ENCODE results near the gene ATG2A. TPM values are rescaled to one million over a fixed set of nuclear protein-coding genes. Genes with fewer than 3 reads are reported as not detected.

ATG2A gene
- total and polyA plus RNA-seq, 2 experiments from 2014 or later = 11.7 to 18.1 TPM

DNA sequence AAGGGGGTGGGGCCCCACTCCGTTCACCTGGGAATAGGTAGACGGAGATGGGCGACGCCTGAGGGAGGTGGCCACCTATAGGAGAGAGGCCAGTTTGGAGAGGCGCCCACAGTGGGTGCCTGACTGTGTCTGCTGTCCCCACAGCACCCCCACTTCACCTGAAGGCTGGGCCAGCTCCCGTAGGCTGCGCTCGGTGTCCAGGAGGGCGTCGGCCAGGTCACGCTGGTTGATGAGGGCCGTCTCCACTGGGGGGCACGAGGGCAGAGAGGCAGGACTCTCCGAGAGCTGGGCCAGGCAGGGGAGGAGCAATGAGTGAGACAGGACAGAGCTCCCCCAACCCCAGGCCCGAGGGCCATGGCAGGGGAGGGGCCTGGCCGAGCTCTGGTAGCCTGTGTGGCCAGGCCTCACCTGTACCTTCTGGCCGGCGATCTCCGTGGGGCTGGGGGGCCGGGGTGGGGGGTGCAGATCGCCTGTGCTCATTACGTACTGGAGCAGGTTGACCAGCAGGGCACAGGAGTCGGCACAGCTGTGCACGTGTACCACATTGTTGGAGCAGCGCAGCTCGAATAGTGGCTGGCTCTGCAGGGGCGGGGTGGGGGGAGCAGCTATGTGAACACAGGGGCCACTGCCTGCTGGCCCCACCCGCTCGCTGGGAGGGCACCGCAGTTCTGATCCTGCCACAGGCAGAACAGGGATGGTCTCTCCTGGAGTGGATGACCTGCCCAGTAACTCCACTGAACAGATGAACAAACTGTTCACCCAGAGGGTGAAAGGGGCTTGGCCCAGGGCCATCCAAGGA, 14.7 kb downstream of the ATG2A start:
- 91% methylated on average over 27 of the region's 30 CpGs for WGBS (ENCODE audit: low lambda C conversion rate, missing lambda C conversion rate)
- Histone ChIP-seq H3K4me1 (ENCODE audit: insufficient read depth) (no peaks in the 10 kb centered on the region), H3K79me2 (no peaks in the 10 kb centered on the region), H4K20me1 (ENCODE audit: insufficient read depth, poor library complexity, severe bottlenecking) (no peaks in the 10 kb centered on the region), H2AFZ (no peak overlapping the region), H3K9me3 (ENCODE audit: low read depth) (no peaks in the 10 kb centered on the region), H3K4me3 (no peak overlapping the region), H3K27me3 (no peaks in the 10 kb centered on the region), H3K4me2 (no peak overlapping the region), H3K36me3 (replicated peaks; ENCODE audit: insufficient read depth, low read depth) (no peaks in the 10 kb centered on the region), H3K9me2 (replicated peaks; ENCODE audit: insufficient read depth) (no peaks in the 10 kb centered on the region), H3K27ac (no peak overlapping the region)
- no peak for DNase-seq (ENCODE audit: low spot score)
- TF ChIP-seq EZH2phosphoT487 (IDR thresholded peaks at IDR 0.05; ENCODE audit: low read depth, severe bottlenecking, unreplicated experiment) = no peak
- TF ChIP-seq, protein P1, sequence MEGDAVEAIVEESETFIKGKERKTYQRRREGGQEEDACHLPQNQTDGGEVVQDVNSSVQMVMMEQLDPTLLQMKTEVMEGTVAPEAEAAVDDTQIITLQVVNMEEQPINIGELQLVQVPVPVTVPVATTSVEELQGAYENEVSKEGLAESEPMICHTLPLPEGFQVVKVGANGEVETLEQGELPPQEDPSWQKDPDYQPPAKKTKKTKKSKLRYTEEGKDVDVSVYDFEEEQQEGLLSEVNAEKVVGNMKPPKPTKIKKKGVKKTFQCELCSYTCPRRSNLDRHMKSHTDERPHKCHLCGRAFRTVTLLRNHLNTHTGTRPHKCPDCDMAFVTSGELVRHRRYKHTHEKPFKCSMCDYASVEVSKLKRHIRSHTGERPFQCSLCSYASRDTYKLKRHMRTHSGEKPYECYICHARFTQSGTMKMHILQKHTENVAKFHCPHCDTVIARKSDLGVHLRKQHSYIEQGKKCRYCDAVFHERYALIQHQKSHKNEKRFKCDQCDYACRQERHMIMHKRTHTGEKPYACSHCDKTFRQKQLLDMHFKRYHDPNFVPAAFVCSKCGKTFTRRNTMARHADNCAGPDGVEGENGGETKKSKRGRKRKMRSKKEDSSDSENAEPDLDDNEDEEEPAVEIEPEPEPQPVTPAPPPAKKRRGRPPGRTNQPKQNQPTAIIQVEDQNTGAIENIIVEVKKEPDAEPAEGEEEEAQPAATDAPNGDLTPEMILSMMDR (IDR thresholded peaks at IDR 0.05; ENCODE audit: poor library complexity) = no peak
- no peak for TF ChIP-seq EZH2 (IDR thresholded peaks at IDR 0.05; ENCODE audit: borderline replicate concordance)

DNA sequence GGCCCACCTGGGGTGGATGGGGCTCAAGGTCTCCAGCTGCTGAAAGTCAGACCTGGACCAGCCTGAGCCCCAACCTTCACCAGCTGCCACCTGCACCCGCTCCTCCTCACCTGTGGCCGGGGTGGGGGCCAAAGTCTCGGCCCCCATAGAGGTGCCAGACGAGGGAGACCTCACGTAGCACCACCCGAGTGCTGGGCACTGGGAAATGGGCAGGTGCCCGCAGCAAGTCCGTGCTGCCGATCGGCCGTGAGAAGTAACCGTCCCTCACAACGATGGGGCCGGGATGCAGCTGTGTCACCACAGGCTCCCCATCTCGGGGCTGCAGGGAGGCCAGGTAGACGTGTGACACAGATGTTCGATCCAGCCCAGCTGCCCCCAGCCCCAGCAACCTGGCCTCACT, 16.2 kb downstream of the ATG2A start:
- DNase-seq (ENCODE audit: low spot score) = no peak
- TF ChIP-seq EZH2phosphoT487 (IDR thresholded peaks at IDR 0.05; ENCODE audit: low read depth, severe bottlenecking, unreplicated experiment) (no peak), EZH2 (IDR thresholded peaks at IDR 0.05; ENCODE audit: borderline replicate concordance) (no peak)
- TF ChIP-seq, protein P1 (IDR thresholded peaks at IDR 0.05; ENCODE audit: poor library complexity) = no peak
- no peak overlapping the region for H2AFZ ChIP-seq
- H3K9me2 ChIP-seq (replicated peaks; ENCODE audit: insufficient read depth) = no peaks in the 10 kb centered on the region
- no peaks in the 10 kb centered on the region for H3K79me2 ChIP-seq
- H3K27ac ChIP-seq = no peak overlapping the region
- no peaks in the 10 kb centered on the region for H3K9me3 ChIP-seq (ENCODE audit: low read depth)
- no peaks in the 10 kb centered on the region for H3K4me1 ChIP-seq (ENCODE audit: insufficient read depth)
- no peaks in the 10 kb centered on the region for H3K36me3 ChIP-seq (replicated peaks; ENCODE audit: insufficient read depth, low read depth)
- 97% methylated on average over 17 of the region's 17 CpGs for WGBS (ENCODE audit: low lambda C conversion rate, missing lambda C conversion rate)
- no peak overlapping the region for H3K4me3 ChIP-seq
- H3K27me3 ChIP-seq = no peaks in the 10 kb centered on the region
- H4K20me1 ChIP-seq (ENCODE audit: insufficient read depth, poor library complexity, severe bottlenecking) = no peaks in the 10 kb centered on the region
- H3K4me2 ChIP-seq = no peak overlapping the region

DNA sequence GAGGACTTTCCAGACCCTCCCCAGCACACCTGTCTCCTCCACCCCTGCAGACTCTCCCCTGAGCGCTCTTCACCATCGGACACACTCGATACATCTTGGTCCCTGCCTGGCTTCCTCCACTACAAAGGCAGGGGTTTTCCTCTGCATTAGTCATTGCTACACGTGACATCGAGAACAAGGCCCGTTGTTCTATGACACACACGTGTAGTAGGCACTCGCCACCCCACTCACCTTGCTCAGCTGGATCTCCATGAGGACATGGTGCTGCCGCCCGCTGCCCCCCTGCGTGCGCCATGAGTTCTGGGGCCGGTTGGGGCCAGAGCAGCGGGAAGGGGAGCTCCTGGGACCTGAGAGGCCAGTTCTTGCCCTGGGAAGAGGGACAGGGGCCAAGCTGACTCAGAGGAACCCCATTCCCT, 16.7 kb downstream of the ATG2A start:
- H3K27ac ChIP-seq = no peak overlapping the region
- TF ChIP-seq EZH2 (IDR thresholded peaks at IDR 0.05; ENCODE audit: borderline replicate concordance) (no peak), EZH2phosphoT487 (IDR thresholded peaks at IDR 0.05; ENCODE audit: low read depth, severe bottlenecking, unreplicated experiment) (no peak)
- TF ChIP-seq, protein P1 (IDR thresholded peaks at IDR 0.05; ENCODE audit: poor library complexity) = no peak
- H4K20me1 ChIP-seq (ENCODE audit: insufficient read depth, poor library complexity, severe bottlenecking) = no peaks in the 10 kb centered on the region
- H3K4me3 ChIP-seq = no peak overlapping the region
- H3K4me1 ChIP-seq (ENCODE audit: insufficient read depth) = no peaks in the 10 kb centered on the region
- no peaks in the 10 kb centered on the region for H3K9me3 ChIP-seq (ENCODE audit: low read depth)
- no peaks in the 10 kb centered on the region for H3K27me3 ChIP-seq
- H2AFZ ChIP-seq = no peak overlapping the region
- no peak overlapping the region for H3K4me2 ChIP-seq
- 96% methylated on average over 14 of the region's 14 CpGs for WGBS (ENCODE audit: low lambda C conversion rate, missing lambda C conversion rate)
- H3K79me2 ChIP-seq = no peaks in the 10 kb centered on the region
- DNase-seq (ENCODE audit: low spot score) = no peak
- no peaks in the 10 kb centered on the region for H3K36me3 ChIP-seq (replicated peaks; ENCODE audit: insufficient read depth, low read depth)
- no peaks in the 10 kb centered on the region for H3K9me2 ChIP-seq (replicated peaks; ENCODE audit: insufficient read depth)
